ENCODE measurements around the gene ZNF425.

Gene ZNF425

DNA sequence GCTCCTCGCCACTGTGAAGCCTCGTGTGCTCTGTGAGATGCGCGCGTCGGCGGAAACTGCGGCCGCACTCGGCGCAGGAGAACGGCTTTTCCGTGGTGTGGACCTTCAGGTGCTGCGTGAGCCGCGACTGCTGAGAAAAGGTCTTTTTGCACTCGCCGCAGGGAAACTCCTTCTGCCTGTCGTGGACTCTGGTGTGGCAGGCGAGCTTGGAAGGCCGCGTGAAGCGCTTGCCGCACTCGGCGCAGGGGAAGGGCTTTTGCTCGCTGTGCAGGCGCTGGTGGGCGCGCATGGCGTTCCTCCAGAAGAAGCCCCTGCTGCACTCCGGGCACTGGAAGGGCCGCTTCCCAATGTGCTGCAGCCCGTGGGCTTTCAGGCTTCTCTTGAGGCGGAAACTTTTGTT lies 21.9 kb downstream of the ZNF425 start:
- no peaks in the 10 kb centered on the region for H3K36me3 ChIP-seq (ENCODE audit: insufficient read depth, low read length)
- H3K4me2 ChIP-seq (ENCODE audit: low read length), result no peak overlapping the region
- TF ChIP-seq, protein P1, sequence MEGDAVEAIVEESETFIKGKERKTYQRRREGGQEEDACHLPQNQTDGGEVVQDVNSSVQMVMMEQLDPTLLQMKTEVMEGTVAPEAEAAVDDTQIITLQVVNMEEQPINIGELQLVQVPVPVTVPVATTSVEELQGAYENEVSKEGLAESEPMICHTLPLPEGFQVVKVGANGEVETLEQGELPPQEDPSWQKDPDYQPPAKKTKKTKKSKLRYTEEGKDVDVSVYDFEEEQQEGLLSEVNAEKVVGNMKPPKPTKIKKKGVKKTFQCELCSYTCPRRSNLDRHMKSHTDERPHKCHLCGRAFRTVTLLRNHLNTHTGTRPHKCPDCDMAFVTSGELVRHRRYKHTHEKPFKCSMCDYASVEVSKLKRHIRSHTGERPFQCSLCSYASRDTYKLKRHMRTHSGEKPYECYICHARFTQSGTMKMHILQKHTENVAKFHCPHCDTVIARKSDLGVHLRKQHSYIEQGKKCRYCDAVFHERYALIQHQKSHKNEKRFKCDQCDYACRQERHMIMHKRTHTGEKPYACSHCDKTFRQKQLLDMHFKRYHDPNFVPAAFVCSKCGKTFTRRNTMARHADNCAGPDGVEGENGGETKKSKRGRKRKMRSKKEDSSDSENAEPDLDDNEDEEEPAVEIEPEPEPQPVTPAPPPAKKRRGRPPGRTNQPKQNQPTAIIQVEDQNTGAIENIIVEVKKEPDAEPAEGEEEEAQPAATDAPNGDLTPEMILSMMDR (IDR thresholded peaks at IDR 0.05; ENCODE audit: low read length), result no peak
- no peak for TF ChIP-seq EZH2 (IDR thresholded peaks at IDR 0.05; ENCODE audit: borderline replicate concordance, low read length)
- H3K9me3 ChIP-seq (ENCODE audit: low read length), result no peaks in the 10 kb centered on the region
- no peaks in the 10 kb centered on the region for H3F3A ChIP-seq (ENCODE audit: insufficient read depth, low read length)
- H3K4me3 ChIP-seq (ENCODE audit: low read depth, low read length, poor library complexity, severe bottlenecking), result no peak overlapping the region
- no peak overlapping the region for H3K9ac ChIP-seq (ENCODE audit: low read length)
- no peak overlapping the region for H3K27ac ChIP-seq (ENCODE audit: low read depth, low read length, poor library complexity, severe bottlenecking)
- no peaks in the 10 kb centered on the region for H3K79me2 ChIP-seq (ENCODE audit: insufficient read depth, low read length)
- H4K20me1 ChIP-seq (ENCODE audit: insufficient read depth, low read length), result no peaks in the 10 kb centered on the region
- no peaks in the 10 kb centered on the region for H3K9me2 ChIP-seq (ENCODE audit: low read depth, low read length)
- H3K4me1 ChIP-seq (ENCODE audit: insufficient read depth, low read length, severe bottlenecking), result no peaks in the 10 kb centered on the region
- no peaks in the 10 kb centered on the region; the same call in 1 of the 2 replicates for H3K27me3 ChIP-seq (ENCODE audit: insufficient read depth, low read length)
- no peak overlapping the region for H2AFZ ChIP-seq (ENCODE audit: low read length)

DNA sequence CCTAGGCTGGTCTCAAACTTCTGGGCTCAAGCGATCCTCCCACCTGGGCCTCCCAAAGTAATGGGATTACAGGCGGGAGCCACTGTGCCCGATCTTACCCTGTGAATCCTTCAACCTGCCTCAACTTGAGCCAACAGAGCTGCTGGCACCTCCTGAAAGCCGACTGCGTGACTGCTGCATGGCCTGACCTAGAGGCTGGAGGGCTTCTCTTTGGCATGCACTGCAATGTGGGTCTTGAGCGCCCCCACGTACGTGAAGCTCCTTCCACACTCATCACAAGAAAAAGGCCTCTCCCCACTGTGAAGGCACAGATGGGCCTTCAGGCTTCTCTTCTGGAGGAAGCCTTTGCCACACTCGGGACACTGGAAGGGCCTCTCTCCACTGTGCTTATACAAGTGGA lies 22.7 kb downstream of the ZNF425 start:
- no peaks in the 10 kb centered on the region for H3K9me2 ChIP-seq (ENCODE audit: low read depth, low read length)
- no peak overlapping the region for H3K9ac ChIP-seq (ENCODE audit: low read length)
- no peak overlapping the region for H3K4me2 ChIP-seq (ENCODE audit: low read length)
- H3K4me3 ChIP-seq (ENCODE audit: low read depth, low read length, poor library complexity, severe bottlenecking), result no peak overlapping the region
- H4K20me1 ChIP-seq (ENCODE audit: insufficient read depth, low read length), result no peaks in the 10 kb centered on the region
- no peaks in the 10 kb centered on the region for H3K4me1 ChIP-seq (ENCODE audit: insufficient read depth, low read length, severe bottlenecking)
- no peak overlapping the region for H2AFZ ChIP-seq (ENCODE audit: low read length)
- no peaks in the 10 kb centered on the region for H3F3A ChIP-seq (ENCODE audit: insufficient read depth, low read length)
- no peaks in the 10 kb centered on the region for H3K79me2 ChIP-seq (ENCODE audit: insufficient read depth, low read length)
- no peaks in the 10 kb centered on the region for H3K36me3 ChIP-seq (ENCODE audit: insufficient read depth, low read length)
- H3K27ac ChIP-seq (ENCODE audit: low read depth, low read length, poor library complexity, severe bottlenecking), result no peak overlapping the region
- no peaks in the 10 kb centered on the region; the same call in 1 of the 2 replicates for H3K27me3 ChIP-seq (ENCODE audit: insufficient read depth, low read length)
- no peaks in the 10 kb centered on the region for H3K9me3 ChIP-seq (ENCODE audit: low read length)
- TF ChIP-seq EZH2 (IDR thresholded peaks at IDR 0.05; ENCODE audit: borderline replicate concordance, low read length), result no peak
- TF ChIP-seq, protein P1 (IDR thresholded peaks at IDR 0.05; ENCODE audit: low read length), result 0 out of 2 replicates have a peak, but pooled peaks have one; percentile 4

DNA sequence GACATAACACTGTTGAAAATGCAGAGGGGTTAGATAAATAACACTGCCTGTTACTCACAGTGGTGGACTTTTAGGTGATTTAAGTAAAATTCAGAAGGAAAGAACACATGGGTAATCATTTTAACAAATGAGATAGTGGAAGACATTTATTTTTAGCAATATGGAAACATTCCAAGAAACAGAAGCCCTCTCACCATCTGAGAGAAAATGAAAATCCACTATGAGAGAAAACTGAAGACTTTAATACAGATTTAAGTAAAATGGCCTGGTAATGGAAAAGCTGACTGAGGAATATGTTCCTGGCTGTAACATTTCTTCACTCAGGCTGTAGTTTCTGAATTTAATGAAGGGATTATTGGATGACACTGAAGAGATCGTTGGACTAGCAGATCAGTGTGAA lies 23.5 kb downstream of the ZNF425 start:
- no peaks in the 10 kb centered on the region for H3K36me3 ChIP-seq (ENCODE audit: insufficient read depth, low read length)
- TF ChIP-seq, protein P1 (IDR thresholded peaks at IDR 0.05; ENCODE audit: low read length), result no peak

More for the DNA sequence above, 23.5 kb downstream of the ZNF425 start:
- Histone ChIP-seq H3K4me2 (ENCODE audit: low read length) (no peak overlapping the region), H4K20me1 (ENCODE audit: insufficient read depth, low read length) (no peaks in the 10 kb centered on the region), H3F3A (ENCODE audit: insufficient read depth, low read length) (no peaks in the 10 kb centered on the region), H3K27ac (ENCODE audit: low read depth, low read length, poor library complexity, severe bottlenecking) (no peak overlapping the region), H3K9me3 (ENCODE audit: low read length) (no peaks in the 10 kb centered on the region), H3K9ac (ENCODE audit: low read length) (no peak overlapping the region), H3K27me3 (ENCODE audit: insufficient read depth, low read length) (no peaks in the 10 kb centered on the region; the same call in 1 of the 2 replicates), H3K4me3 (ENCODE audit: low read depth, low read length, poor library complexity, severe bottlenecking) (no peak overlapping the region), H3K4me1 (ENCODE audit: insufficient read depth, low read length, severe bottlenecking) (no peaks in the 10 kb centered on the region), H3K9me2 (ENCODE audit: low read depth, low read length) (no peaks in the 10 kb centered on the region), H3K79me2 (ENCODE audit: insufficient read depth, low read length) (no peaks in the 10 kb centered on the region), H2AFZ (ENCODE audit: low read length) (no peak overlapping the region)

Measured in OCI-LY1 (cell line).